HepG2 (cell line): Measurements from ENCODE around the gene ROM1. TPM values are rescaled to one million over a fixed set of nuclear protein-coding genes. Genes with fewer than 3 reads are reported as not detected.

ENCODE experiments used
- ASH2L ChIP-seq: fragments of 300-600, 200-600 bp; sonication (generic); IDR thresholded peaks from 2 replicates; pipeline ENCODE4 v1.7.0; 2017; ENCODE audit warnings: low read depth, mild to moderate bottlenecking, moderate library complexity, mixed read lengths, low read length; ENCODE audit not compliant: insufficient read length
- CBX5 ChIP-seq: sonication (generic); formaldehyde crosslinking; IDR thresholded peaks from 2 replicates; pipeline ENCODE4 v1.4.0; 2020; ENCODE audit warnings: missing genetic modification reagents, borderline replicate concordance
- GABPA ChIP-seq, 2 experiments: IDR thresholded peaks; 2 replicates each; pipeline ENCODE4 v1.6.1; 2011 to 2016; ENCODE audit warnings: low read depth in 2 of 2, low read length in 1 of 2, missing biosample characterization in 1 of 2, missing genetic modification characterization in 1 of 2
- ISX ChIP-seq: sonication (generic); formaldehyde crosslinking; conservative IDR thresholded peaks from 2 replicates; pipeline ENCODE4 v1.5.0; 2020; ENCODE audit warnings: missing genetic modification reagents
- KDM4B ChIP-seq: sonication (generic); formaldehyde crosslinking; IDR thresholded peaks from 2 replicates; pipeline ENCODE4 v1.4.0; 2020; ENCODE audit warnings: missing genetic modification reagents
- XBP1 ChIP-seq: sonication (generic); formaldehyde crosslinking; IDR thresholded peaks from 2 replicates; pipeline ENCODE4 v1.5.0; 2020; ENCODE audit warnings: missing genetic modification reagents
- ZKSCAN5 ChIP-seq: sonication (generic); formaldehyde crosslinking; IDR thresholded peaks from 2 replicates; pipeline ENCODE4 v1.5.1; 2020; ENCODE audit warnings: mild to moderate bottlenecking, missing genetic modification reagents
- ZMYM2 ChIP-seq: sonication (generic); formaldehyde crosslinking; IDR thresholded peaks from 2 replicates; pipeline ENCODE4 v1.8.0; 2022; ENCODE audit warnings: mild to moderate bottlenecking, missing genetic modification reagents
- ZNF160 ChIP-seq: sonication (generic); formaldehyde crosslinking; IDR thresholded peaks from 2 replicates; pipeline ENCODE4 v1.8.0; 2022; ENCODE audit warnings: mild to moderate bottlenecking, inconsistent platforms, missing genetic modification reagents
- ZNF17 ChIP-seq: sonication (generic); formaldehyde crosslinking; IDR thresholded peaks from 2 replicates; pipeline ENCODE4 v1.5.0; 2020; ENCODE audit warnings: mild to moderate bottlenecking, missing genetic modification reagents
- ZNF224 ChIP-seq: sonication (generic); formaldehyde crosslinking; IDR thresholded peaks from 2 replicates; pipeline ENCODE4 v1.5.0; 2020; ENCODE audit warnings: mild to moderate bottlenecking, missing genetic modification reagents
- ZNF235 ChIP-seq: sonication (generic); formaldehyde crosslinking; IDR thresholded peaks from 2 replicates; pipeline ENCODE4 v1.8.1; 2023; ENCODE audit warnings: mild to moderate bottlenecking, missing genetic modification reagents, borderline replicate concordance
- ZNF296 ChIP-seq: sonication (generic); formaldehyde crosslinking; conservative IDR thresholded peaks from 2 replicates; pipeline ENCODE4 v1.5.0; 2020; ENCODE audit warnings: mild to moderate bottlenecking, missing genetic modification reagents
- ZNF619 ChIP-seq: sonication (generic); formaldehyde crosslinking; IDR thresholded peaks from 2 replicates; pipeline ENCODE4 v1.4.0; 2020; ENCODE audit warnings: mild to moderate bottlenecking, missing genetic modification reagents
- ZNF879 ChIP-seq: sonication (generic); formaldehyde crosslinking; IDR thresholded peaks from 2 replicates; pipeline ENCODE4 v1.8.1; 2023; ENCODE audit warnings: missing genetic modification reagents
- ZSCAN21 ChIP-seq: sonication (generic); formaldehyde crosslinking; IDR thresholded peaks from 2 replicates; pipeline ENCODE4 v1.8.0; 2022; ENCODE audit warnings: mild to moderate bottlenecking, missing genetic modification reagents, moderate library complexity, borderline replicate concordance
- polyA plus RNA-seq, 8 experiments: library from polyadenylated mRNA; depleted of rRNA in 3 of 8; stranded (reverse) in 7 of 8; unstranded in 1 of 8; fragments of >200 nt; fragmentation: Illumina TruSeq in 4 of 8; extraction: Trizol in 4 of 8; gene quantifications; 2 replicates each; pipeline versions ENCODE4 v1.2.1 to v1.2.3, GENCODE V29; 2011 to 2016; ENCODE audit warnings: low read depth in 4 of 8, missing spikeins in 1 of 8, mixed read lengths in 1 of 8; ENCODE audit not compliant: insufficient read depth in 1 of 8
- total RNA-seq, 5 experiments: library from RNA; depleted of rRNA; stranded (reverse); fragments of >200 nt; fragmentation: Illumina TruSeq; extraction: Trizol; gene quantifications; 2 replicates each; pipeline ENCODE4 v1.2.3, GENCODE V29; 2016; ENCODE audit warnings: low read depth in 1 of 5
- TF ChIP-seq, protein P1 (sequence below): sonication (generic); formaldehyde crosslinking; IDR thresholded peaks from 2 replicates; pipeline ENCODE4 v1.5.0; 2020; ENCODE audit warnings: mild to moderate bottlenecking, missing genetic modification reagents, borderline replicate concordance
- TF ChIP-seq, protein P2 (sequence below): sonication (generic); formaldehyde crosslinking; conservative IDR thresholded peaks from 2 replicates; pipeline ENCODE4 v1.5.0; 2020; ENCODE audit warnings: missing genetic modification reagents
- TF ChIP-seq, protein P3 (sequence below): sonication (generic); formaldehyde crosslinking; IDR thresholded peaks from 2 replicates; pipeline ENCODE4 v1.4.0; 2020; ENCODE audit warnings: mild to moderate bottlenecking, missing genetic modification reagents
- TF ChIP-seq, protein P4 (sequence below): sonication (generic); formaldehyde crosslinking; IDR thresholded peaks from 2 replicates; pipeline ENCODE4 v1.5.0; 2020; ENCODE audit warnings: mild to moderate bottlenecking, missing genetic modification reagents

Gene ROM1
- total and polyA plus RNA-seq, 2 of the 13 experiments (the other 11 are each of a cell fraction or from before 2014, with no cell fraction given), result 1.2 to 2.4 TPM

DNA sequence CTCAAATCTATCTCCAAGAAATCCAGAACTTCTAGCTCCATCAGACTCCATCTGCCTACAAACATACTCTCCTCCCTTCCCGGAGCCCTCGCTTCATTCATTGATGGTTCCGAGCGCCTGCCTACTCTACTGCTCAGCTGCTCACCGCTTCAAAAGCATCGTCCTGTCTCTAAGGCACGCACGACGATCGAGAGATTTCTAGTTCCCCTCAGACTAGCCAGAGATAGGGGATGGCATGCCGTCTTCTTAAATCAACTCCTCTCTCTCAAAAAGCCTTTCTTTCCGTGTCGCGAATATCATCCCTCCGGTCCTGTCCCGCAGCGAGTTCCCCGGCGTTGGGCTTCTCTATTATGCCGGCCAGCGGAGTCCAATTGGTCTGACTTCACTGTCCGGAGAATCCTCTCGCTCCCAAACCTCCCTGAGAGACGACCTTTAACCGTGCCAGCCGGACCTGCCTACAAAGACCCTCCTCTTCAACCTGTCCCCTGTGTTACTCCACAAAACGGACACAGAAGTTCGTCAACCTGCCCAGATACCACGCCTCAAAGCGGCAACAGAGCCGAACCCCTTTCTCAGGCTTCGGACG lies 40.0 kb upstream of the ROM1 start (continued):
- TF ChIP-seq CBX5 (no peak), ZNF235 (CRISPR knock-in tag) (no peak), ZNF619 (no peak), ZNF879 (0 out of 2 replicates have a peak, but pooled peaks have one; percentile 6), XBP1 (CRISPR knock-in tag) (no peak), GABPA (IDR thresholded peaks at IDR 0.05; ENCODE audit: low read depth, low read length) (no peak), GABPA (CRISPR knock-in tag; IDR thresholded peaks at IDR 0.05; ENCODE audit: low read depth) (no peak), ISX (no peak; the same call in 1 of the 2 replicates), ZKSCAN5 (CRISPR knock-in tag) (no peak), ZSCAN21 (CRISPR knock-in tag) (no peak), ZNF296 (CRISPR knock-in tag) (0 out of 2 replicates have a peak, but pooled peaks have one; percentile 48), ZNF17 (CRISPR knock-in tag) (no peak), ASH2L (no peak), ZNF224 (no peak), ZMYM2 (CRISPR knock-in tag) (no peak), ZNF160 (CRISPR knock-in tag) (no peak; the same call in 1 of the 2 replicates), KDM4B (CRISPR knock-in tag) (no peak)
- TF ChIP-seq, protein P1, sequence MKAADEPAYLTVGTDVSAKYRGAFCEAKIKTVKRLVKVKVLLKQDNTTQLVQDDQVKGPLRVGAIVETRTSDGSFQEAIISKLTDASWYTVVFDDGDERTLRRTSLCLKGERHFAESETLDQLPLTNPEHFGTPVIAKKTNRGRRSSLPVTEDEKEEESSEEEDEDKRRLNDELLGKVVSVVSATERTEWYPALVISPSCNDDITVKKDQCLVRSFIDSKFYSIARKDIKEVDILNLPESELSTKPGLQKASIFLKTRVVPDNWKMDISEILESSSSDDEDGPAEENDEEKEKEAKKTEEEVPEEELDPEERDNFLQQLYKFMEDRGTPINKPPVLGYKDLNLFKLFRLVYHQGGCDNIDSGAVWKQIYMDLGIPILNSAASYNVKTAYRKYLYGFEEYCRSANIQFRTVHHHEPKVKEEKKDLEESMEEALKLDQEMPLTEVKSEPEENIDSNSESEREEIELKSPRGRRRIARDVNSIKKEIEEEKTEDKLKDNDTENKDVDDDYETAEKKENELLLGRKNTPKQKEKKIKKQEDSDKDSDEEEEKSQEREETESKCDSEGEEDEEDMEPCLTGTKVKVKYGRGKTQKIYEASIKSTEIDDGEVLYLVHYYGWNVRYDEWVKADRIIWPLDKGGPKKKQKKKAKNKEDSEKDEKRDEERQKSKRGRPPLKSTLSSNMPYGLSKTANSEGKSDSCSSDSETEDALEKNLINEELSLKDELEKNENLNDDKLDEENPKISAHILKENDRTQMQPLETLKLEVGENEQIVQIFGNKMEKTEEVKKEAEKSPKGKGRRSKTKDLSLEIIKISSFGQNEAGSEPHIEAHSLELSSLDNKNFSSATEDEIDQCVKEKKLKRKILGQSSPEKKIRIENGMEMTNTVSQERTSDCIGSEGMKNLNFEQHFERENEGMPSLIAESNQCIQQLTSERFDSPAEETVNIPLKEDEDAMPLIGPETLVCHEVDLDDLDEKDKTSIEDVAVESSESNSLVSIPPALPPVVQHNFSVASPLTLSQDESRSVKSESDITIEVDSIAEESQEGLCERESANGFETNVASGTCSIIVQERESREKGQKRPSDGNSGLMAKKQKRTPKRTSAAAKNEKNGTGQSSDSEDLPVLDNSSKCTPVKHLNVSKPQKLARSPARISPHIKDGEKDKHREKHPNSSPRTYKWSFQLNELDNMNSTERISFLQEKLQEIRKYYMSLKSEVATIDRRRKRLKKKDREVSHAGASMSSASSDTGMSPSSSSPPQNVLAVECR, result no peak
- TF ChIP-seq, protein P2, sequence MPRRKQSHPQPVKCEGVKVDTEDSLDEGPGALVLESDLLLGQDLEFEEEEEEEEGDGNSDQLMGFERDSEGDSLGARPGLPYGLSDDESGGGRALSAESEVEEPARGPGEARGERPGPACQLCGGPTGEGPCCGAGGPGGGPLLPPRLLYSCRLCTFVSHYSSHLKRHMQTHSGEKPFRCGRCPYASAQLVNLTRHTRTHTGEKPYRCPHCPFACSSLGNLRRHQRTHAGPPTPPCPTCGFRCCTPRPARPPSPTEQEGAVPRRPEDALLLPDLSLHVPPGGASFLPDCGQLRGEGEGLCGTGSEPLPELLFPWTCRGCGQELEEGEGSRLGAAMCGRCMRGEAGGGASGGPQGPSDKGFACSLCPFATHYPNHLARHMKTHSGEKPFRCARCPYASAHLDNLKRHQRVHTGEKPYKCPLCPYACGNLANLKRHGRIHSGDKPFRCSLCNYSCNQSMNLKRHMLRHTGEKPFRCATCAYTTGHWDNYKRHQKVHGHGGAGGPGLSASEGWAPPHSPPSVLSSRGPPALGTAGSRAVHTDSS (CRISPR knock-in tag), result no peak
- TF ChIP-seq, protein P3, sequence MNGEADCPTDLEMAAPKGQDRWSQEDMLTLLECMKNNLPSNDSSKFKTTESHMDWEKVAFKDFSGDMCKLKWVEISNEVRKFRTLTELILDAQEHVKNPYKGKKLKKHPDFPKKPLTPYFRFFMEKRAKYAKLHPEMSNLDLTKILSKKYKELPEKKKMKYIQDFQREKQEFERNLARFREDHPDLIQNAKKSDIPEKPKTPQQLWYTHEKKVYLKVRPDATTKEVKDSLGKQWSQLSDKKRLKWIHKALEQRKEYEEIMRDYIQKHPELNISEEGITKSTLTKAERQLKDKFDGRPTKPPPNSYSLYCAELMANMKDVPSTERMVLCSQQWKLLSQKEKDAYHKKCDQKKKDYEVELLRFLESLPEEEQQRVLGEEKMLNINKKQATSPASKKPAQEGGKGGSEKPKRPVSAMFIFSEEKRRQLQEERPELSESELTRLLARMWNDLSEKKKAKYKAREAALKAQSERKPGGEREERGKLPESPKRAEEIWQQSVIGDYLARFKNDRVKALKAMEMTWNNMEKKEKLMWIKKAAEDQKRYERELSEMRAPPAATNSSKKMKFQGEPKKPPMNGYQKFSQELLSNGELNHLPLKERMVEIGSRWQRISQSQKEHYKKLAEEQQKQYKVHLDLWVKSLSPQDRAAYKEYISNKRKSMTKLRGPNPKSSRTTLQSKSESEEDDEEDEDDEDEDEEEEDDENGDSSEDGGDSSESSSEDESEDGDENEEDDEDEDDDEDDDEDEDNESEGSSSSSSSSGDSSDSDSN, result no peak; the same call in 1 of the 2 replicates
- TF ChIP-seq, protein P4, sequence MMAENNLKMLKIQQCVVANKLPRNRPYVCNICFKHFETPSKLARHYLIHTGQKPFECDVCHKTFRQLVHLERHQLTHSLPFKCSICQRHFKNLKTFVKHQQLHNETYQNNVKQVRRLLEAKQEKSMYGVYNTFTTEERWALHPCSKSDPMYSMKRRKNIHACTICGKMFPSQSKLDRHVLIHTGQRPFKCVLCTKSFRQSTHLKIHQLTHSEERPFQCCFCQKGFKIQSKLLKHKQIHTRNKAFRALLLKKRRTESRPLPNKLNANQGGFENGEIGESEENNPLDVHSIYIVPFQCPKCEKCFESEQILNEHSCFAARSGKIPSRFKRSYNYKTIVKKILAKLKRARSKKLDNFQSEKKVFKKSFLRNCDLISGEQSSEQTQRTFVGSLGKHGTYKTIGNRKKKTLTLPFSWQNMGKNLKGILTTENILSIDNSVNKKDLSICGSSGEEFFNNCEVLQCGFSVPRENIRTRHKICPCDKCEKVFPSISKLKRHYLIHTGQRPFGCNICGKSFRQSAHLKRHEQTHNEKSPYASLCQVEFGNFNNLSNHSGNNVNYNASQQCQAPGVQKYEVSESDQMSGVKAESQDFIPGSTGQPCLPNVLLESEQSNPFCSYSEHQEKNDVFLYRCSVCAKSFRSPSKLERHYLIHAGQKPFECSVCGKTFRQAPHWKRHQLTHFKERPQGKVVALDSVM (CRISPR knock-in tag), result no peak
